Panc1 (cell line): ENCODE data around the gene ARCN1. TPM values are rescaled to one million over a fixed set of nuclear protein-coding genes. Genes with fewer than 3 reads are reported as not detected.

Source experiments
- ATAC-seq: fragments of 200-7000 bp; cut with Tn5 transposase; 2 replicates; pipeline ENCODE4 v1.9.1; 2020; ENCODE audit warnings: mild to moderate bottlenecking, moderate library complexity
- BruUV-seq: library from RNA; stranded (reverse); fragments of 400-500 nt; replicated peaks from 2 replicates; lab custom pipeline; 2021; lab: Mats Ljungman, UMichigan
- CTCF ChIA-PET: fragments of 300-600 bp; sonication (Branson Sonifier 250); formaldehyde crosslinking; loops from one replicate; lab custom pipeline; 2022; ENCODE audit warnings: antibody characterized with exemption; lab: Charles Lee
- POLR2A ChIA-PET: fragments of 300-600 bp; sonication (Branson Sonifier 250); formaldehyde crosslinking; loops from one replicate; lab custom pipeline; 2022; ENCODE audit warnings: antibody characterized with exemption; lab: Charles Lee
- DNase-seq: peaks from one replicate; pipeline ENCODE4 v3.0.0-alpha.2; 2010; ENCODE audit warnings: low read depth, low spot score
- H3K27ac ChIP-seq: 2 replicates; pipeline ENCODE4 v1.5.1; 2011; ENCODE audit warnings: mild to moderate bottlenecking, low read length, inconsistent platforms
- H3K27me3 ChIP-seq: fragments of 200-500 bp; sonication (Bioruptor generic); 2 replicates; pipeline ENCODE4 v1.6.0; 2014; ENCODE audit warnings: low read length, inconsistent platforms; ENCODE audit not compliant: control insufficient read depth, insufficient read depth
- H3K36me3 ChIP-seq: fragments of 200-500 bp; sonication (Bioruptor generic); 2 replicates; pipeline ENCODE4 v1.5.1; 2014; ENCODE audit warnings: inconsistent platforms, mild to moderate bottlenecking, low read length, moderate library complexity; ENCODE audit not compliant: control insufficient read depth, insufficient read depth
- H3K4me1 ChIP-seq: 2 replicates; pipeline ENCODE4 v1.5.1; 2011; ENCODE audit warnings: inconsistent platforms, mild to moderate bottlenecking, low read length, moderate library complexity; ENCODE audit not compliant: control insufficient read depth, insufficient read depth
- H3K4me3 ChIP-seq, 2 experiments: 2 replicates each; pipeline ENCODE4 v1.5.1; 2011 to 2012; ENCODE audit warnings: low read depth in 2 of 2, low read length in 2 of 2, mild to moderate bottlenecking in 2 of 2, inconsistent platforms in 1 of 2, moderate library complexity in 1 of 2
- H3K9me3 ChIP-seq: fragments of 200-500 bp; sonication (Bioruptor generic); 2 replicates; pipeline ENCODE4 v1.5.1; 2014; ENCODE audit warnings: low read depth, mild to moderate bottlenecking, inconsistent platforms, low read length, moderate library complexity; ENCODE audit not compliant: control insufficient read depth, insufficient read depth
- POLR2AphosphoS5 ChIP-seq: IDR thresholded peaks from 2 replicates; pipeline ENCODE4 v1.6.1; 2012; ENCODE audit warnings: mild to moderate bottlenecking, low read depth, low read length, moderate library complexity
- SIN3A ChIP-seq: IDR thresholded peaks from 2 replicates; pipeline ENCODE4 v1.6.1; 2012; ENCODE audit warnings: low read depth, mild to moderate bottlenecking, low read length, moderate library complexity, borderline replicate concordance; ENCODE audit not compliant: insufficient read depth
- TCF7L2 ChIP-seq: IDR thresholded peaks from 2 replicates; pipeline ENCODE4 v1.6.1; 2011; ENCODE audit warnings: mild to moderate bottlenecking, low read depth, low read length, inconsistent platforms
- in situ Hi-C: cut with HindIII; loops from 2 replicates; pipeline ENCODE4 v1.10.0; 2016; ENCODE audit warnings: low sequenced_read_pairs, low pct_unique_long_range_greater_than_20kb
- intact Hi-C: fragments of 100-400 bp; cut with micrococcal nuclease; formaldehyde crosslinking; loops from one replicate; pipeline ENCODE4 v1.10.0; 2022; ENCODE audit not compliant: unreplicated experiment
- total RNA-seq: library from RNA; stranded (reverse); gene quantifications from one replicate; pipeline ENCODE4 v1.2.1, GENCODE V29; 2021; ENCODE audit not compliant: unreplicated experiment
- TF ChIP-seq, protein P1 (sequence below): fragments of 450-650 bp; IDR thresholded peaks from 2 replicates; pipeline ENCODE4 v1.5.1; 2017; ENCODE audit warnings: mild to moderate bottlenecking
- TF ChIP-seq, protein P2 (sequence below), 2 experiments: IDR thresholded peaks; 2 replicates each; pipeline ENCODE4 v1.6.1; 2011 to 2012; ENCODE audit warnings: low read depth in 2 of 2, control low read depth in 1 of 2, low read length in 1 of 2, mild to moderate bottlenecking in 1 of 2, moderate library complexity in 1 of 2; ENCODE audit not compliant: insufficient read depth in 1 of 2

ARCN1 gene
- total RNA-seq, 1 experiment from 2014 or later = 197 TPM

DNA sequence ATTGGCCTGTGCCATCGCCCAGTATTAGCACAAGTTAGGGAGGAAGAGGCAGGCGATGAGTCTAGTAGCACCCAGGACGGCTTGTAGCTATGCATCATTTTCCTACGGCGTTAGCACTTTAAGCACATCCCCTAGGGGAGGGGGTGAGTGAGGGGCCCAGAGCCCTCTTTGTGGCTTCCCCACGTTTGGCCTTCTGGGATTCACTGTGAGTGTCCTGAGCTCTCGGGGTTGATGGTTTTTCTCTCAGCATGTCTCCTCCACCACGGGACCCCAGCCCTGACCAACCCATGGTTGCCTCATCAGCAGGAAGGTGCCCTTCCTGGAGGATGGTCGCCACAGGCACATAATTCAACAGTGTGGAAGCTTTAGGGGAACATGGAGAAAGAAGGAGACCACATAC is 36.9 kb upstream of the ARCN1 start:
- TF ChIP-seq, protein P1, sequence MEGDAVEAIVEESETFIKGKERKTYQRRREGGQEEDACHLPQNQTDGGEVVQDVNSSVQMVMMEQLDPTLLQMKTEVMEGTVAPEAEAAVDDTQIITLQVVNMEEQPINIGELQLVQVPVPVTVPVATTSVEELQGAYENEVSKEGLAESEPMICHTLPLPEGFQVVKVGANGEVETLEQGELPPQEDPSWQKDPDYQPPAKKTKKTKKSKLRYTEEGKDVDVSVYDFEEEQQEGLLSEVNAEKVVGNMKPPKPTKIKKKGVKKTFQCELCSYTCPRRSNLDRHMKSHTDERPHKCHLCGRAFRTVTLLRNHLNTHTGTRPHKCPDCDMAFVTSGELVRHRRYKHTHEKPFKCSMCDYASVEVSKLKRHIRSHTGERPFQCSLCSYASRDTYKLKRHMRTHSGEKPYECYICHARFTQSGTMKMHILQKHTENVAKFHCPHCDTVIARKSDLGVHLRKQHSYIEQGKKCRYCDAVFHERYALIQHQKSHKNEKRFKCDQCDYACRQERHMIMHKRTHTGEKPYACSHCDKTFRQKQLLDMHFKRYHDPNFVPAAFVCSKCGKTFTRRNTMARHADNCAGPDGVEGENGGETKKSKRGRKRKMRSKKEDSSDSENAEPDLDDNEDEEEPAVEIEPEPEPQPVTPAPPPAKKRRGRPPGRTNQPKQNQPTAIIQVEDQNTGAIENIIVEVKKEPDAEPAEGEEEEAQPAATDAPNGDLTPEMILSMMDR = no peak
- no peak for TF ChIP-seq SIN3A
- TF ChIP-seq, protein P2, sequence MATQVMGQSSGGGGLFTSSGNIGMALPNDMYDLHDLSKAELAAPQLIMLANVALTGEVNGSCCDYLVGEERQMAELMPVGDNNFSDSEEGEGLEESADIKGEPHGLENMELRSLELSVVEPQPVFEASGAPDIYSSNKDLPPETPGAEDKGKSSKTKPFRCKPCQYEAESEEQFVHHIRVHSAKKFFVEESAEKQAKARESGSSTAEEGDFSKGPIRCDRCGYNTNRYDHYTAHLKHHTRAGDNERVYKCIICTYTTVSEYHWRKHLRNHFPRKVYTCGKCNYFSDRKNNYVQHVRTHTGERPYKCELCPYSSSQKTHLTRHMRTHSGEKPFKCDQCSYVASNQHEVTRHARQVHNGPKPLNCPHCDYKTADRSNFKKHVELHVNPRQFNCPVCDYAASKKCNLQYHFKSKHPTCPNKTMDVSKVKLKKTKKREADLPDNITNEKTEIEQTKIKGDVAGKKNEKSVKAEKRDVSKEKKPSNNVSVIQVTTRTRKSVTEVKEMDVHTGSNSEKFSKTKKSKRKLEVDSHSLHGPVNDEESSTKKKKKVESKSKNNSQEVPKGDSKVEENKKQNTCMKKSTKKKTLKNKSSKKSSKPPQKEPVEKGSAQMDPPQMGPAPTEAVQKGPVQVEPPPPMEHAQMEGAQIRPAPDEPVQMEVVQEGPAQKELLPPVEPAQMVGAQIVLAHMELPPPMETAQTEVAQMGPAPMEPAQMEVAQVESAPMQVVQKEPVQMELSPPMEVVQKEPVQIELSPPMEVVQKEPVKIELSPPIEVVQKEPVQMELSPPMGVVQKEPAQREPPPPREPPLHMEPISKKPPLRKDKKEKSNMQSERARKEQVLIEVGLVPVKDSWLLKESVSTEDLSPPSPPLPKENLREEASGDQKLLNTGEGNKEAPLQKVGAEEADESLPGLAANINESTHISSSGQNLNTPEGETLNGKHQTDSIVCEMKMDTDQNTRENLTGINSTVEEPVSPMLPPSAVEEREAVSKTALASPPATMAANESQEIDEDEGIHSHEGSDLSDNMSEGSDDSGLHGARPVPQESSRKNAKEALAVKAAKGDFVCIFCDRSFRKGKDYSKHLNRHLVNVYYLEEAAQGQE (IDR thresholded peaks at IDR 0.05; ENCODE audit: insufficient read depth in 1 of 2, low read depth in 2 of 2, low read length in 1 of 2) = no peak
- H3K4me3 ChIP-seq = no peak overlapping the region
- H3K9me3 ChIP-seq = no peaks in the 10 kb centered on the region
- in situ Hi-C loops (no loop called here), intact Hi-C loops (no loop called here)
- no peaks in the 10 kb centered on the region for H3K36me3 ChIP-seq
- H3K27ac ChIP-seq = no peak overlapping the region
- no TSS peak for BruUV-seq
- H3K27me3 ChIP-seq = no peaks in the 10 kb centered on the region
- ATAC-seq (no peak), DNase-seq (no peak)
- ChIA-PET POLR2A (interaction anchor here (0.5 kb wide), 1 partner anchor 157 kb away, joined by 3 read pairs; no protein-coding TSS in a partner anchor), CTCF (no interaction called here)
- H3K4me1 ChIP-seq = peaks cover 3% of the 10 kb centered on the region; the same call in 1 of the 2 replicates

DNA sequence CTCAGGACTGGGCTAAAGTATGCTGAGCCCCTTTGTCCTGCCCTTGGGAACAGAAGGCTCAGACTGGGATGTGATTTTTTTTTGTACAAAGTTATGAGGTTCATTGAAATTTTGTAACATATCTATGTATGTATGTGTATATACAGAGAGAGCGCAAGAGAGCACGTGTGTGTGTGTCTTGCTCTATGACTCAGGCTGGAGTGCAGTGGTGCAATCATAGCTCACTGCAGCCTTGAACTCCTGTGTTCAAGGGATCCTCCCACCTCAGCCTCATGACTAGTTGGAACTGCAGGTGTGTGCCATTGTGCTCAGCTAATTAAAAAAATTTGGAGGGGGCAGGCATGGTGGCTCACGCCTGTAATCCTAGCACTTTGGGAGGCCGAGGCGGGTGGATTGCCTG is 35.5 kb upstream of the ARCN1 start:
- ATAC-seq (no peak), DNase-seq (no peak)
- H3K36me3 ChIP-seq = no peaks in the 10 kb centered on the region
- no peaks in the 10 kb centered on the region for H3K27me3 ChIP-seq
- intact Hi-C loops (no loop called here), in situ Hi-C loops (no loop called here)
- CTCF ChIA-PET = no interaction called here
- no peak overlapping the region for H3K27ac ChIP-seq
- no peaks in the 10 kb centered on the region for H3K9me3 ChIP-seq
- TF ChIP-seq POLR2AphosphoS5 = no peak
- TF ChIP-seq, protein P2 (IDR thresholded peaks at IDR 0.05; ENCODE audit: insufficient read depth in 1 of 2, low read depth in 2 of 2, low read length in 1 of 2) = no peak
- TF ChIP-seq SIN3A = no peak
- no peak for TF ChIP-seq TCF7L2
- TF ChIP-seq, protein P1 = no peak
- no TSS peak for BruUV-seq
- H3K4me3 ChIP-seq = no peak overlapping the region
- POLR2A ChIA-PET = no interaction called here
- H3K4me1 ChIP-seq = no peaks in the 10 kb centered on the region; the same call in 1 of the 2 replicates
